IMR-90 (cell line): ENCODE data around the gene SCG5.
A peak's percentile ranks its signal among the peaks of the same experiment; 100 is the strongest.

Experiments used
- POLR2A ChIP-seq: IDR thresholded peaks from 2 replicates; pipeline ENCODE4 v1.6.1; 2012; ENCODE audit warnings: mild to moderate bottlenecking, low read depth, low read length
- RFX5 ChIP-seq: IDR thresholded peaks from 2 replicates; pipeline ENCODE4 v1.8.0; 2012; ENCODE audit warnings: low read depth, mild to moderate bottlenecking, low read length, moderate library complexity
- TF ChIP-seq, protein P1 (sequence below): conservative IDR thresholded peaks from 2 replicates; pipeline ENCODE4 v1.5.1; 2012; ENCODE audit warnings: mild to moderate bottlenecking, low read depth, low read length, improper control_type of control experiment

GRCh38 chr15:32716216-32716914, 74.9 kb downstream of the SCG5 start:
- TF ChIP-seq POLR2A (0 out of 2 replicates have a peak, but pooled peaks have one; percentile 31), RFX5 (no peak)
- TF ChIP-seq, protein P1, sequence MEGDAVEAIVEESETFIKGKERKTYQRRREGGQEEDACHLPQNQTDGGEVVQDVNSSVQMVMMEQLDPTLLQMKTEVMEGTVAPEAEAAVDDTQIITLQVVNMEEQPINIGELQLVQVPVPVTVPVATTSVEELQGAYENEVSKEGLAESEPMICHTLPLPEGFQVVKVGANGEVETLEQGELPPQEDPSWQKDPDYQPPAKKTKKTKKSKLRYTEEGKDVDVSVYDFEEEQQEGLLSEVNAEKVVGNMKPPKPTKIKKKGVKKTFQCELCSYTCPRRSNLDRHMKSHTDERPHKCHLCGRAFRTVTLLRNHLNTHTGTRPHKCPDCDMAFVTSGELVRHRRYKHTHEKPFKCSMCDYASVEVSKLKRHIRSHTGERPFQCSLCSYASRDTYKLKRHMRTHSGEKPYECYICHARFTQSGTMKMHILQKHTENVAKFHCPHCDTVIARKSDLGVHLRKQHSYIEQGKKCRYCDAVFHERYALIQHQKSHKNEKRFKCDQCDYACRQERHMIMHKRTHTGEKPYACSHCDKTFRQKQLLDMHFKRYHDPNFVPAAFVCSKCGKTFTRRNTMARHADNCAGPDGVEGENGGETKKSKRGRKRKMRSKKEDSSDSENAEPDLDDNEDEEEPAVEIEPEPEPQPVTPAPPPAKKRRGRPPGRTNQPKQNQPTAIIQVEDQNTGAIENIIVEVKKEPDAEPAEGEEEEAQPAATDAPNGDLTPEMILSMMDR: no peak
